COLO668 (cell line): ENCODE measurements around the gene RSRC1.
A peak's percentile ranks its signal among the peaks of the same experiment; 100 is the strongest.
"Not testable (repeated sequence)": the region's sequence is repeated elsewhere in the genome, so short reads cannot be mapped to it uniquely, and the experiment has no call there.

ENCODE experiments used
- DNase-seq: peaks from one replicate; lab custom pipeline; 2025; ENCODE audit not compliant: unreplicated experiment; lab: John Stamatoyannopoulos, UW

Gene RSRC1

GRCh38 chr3:158384019-158384418 is 274.1 kb downstream of the RSRC1 start:
- DNase-seq = no peak

- no peak for DNase-seq
Measured at GRCh38 chr3:158395421-158395820, 285.5 kb downstream of the RSRC1 start.

- DNase-seq = no peak
Measured at GRCh38 chr3:158402590-158402989, 292.7 kb downstream of the RSRC1 start.

GRCh38 chr3:158403013-158403412 is 293.1 kb downstream of the RSRC1 start:
- no peak for DNase-seq

GRCh38 chr3:158404131-158404718 is 294.3 kb downstream of the RSRC1 start:
- no peak for DNase-seq

- DNase-seq = no peak
Measured at GRCh38 chr3:158405507-158405906, 295.6 kb downstream of the RSRC1 start.

GRCh38 chr3:158407844-158408517 is 298.1 kb downstream of the RSRC1 start:
- DNase-seq = no peak

GRCh38 chr3:158408518-158408897 is 298.6 kb downstream of the RSRC1 start:
- DNase-seq = not testable (repeated sequence)

GRCh38 chr3:158418035-158418434 is 308.1 kb downstream of the RSRC1 start:
- no peak for DNase-seq

- no peak for DNase-seq
Measured at GRCh38 chr3:158419820-158420653, 310.1 kb downstream of the RSRC1 start.

- no peak for DNase-seq
Measured at GRCh38 chr3:158420654-158421396, 310.9 kb downstream of the RSRC1 start.

- no peak for DNase-seq
Measured at GRCh38 chr3:158430448-158430847, 320.6 kb downstream of the RSRC1 start.

GRCh38 chr3:158430968-158431367 is 321.1 kb downstream of the RSRC1 start:
- no peak for DNase-seq

GRCh38 chr3:158431829-158432228 is 321.9 kb downstream of the RSRC1 start:
- no peak for DNase-seq

- peak; percentile 37 for DNase-seq
Measured at GRCh38 chr3:158434412-158435038, 324.6 kb downstream of the RSRC1 start.

- DNase-seq = no peak
Measured at GRCh38 chr3:158443632-158444031, 333.7 kb downstream of the RSRC1 start.

GRCh38 chr3:158447408-158447807 is 337.5 kb downstream of the RSRC1 start:
- DNase-seq = no peak

GRCh38 chr3:158451405-158452055 is 341.6 kb downstream of the RSRC1 start:
- DNase-seq = no peak

- DNase-seq = no peak
Measured at GRCh38 chr3:158452334-158452733, 342.4 kb downstream of the RSRC1 start.

- no peak for DNase-seq
Measured at GRCh38 chr3:158453004-158453403, 343.1 kb downstream of the RSRC1 start.
